HCT116 (cell line): Measurements from ENCODE around the gene YWHAQ. TPM values are rescaled to one million over a fixed set of nuclear protein-coding genes. Genes with fewer than 3 reads are reported as not detected.

Source experiments
- ATAC-seq: fragments of 200-7000 bp; cut with Tn5 transposase; 2 replicates; pipeline ENCODE4 v1.9.1; 2020; ENCODE audit warnings: mild to moderate bottlenecking, moderate library complexity
- BruUV-seq: library from RNA; stranded (reverse); fragments of 400-500 nt; replicated peaks from 2 replicates; lab custom pipeline; 2021; lab: Mats Ljungman, UMichigan
- CTCF ChIA-PET: fragments of 300-600 bp; sonication (Branson Sonifier 250); formaldehyde crosslinking; loops from one replicate; lab custom pipeline; 2021; ENCODE audit warnings: antibody characterized with exemption; lab: Charles Lee
- POLR2A ChIA-PET: fragments of 300-600, 350-600 bp; sonication (Branson Sonifier 250); formaldehyde crosslinking; loops from one replicate; lab custom pipeline; 2021; ENCODE audit warnings: antibody characterized with exemption; lab: Charles Lee
- RAD21 ChIA-PET, 2 experiments: fragments of 300-600 bp; sonication (Branson Sonifier 250); formaldehyde crosslinking; loops; one replicate each; lab custom pipeline; 2023; ENCODE audit warnings: low total read pairs in 2 of 2; ENCODE audit not compliant: uncharacterized antibody in 2 of 2, unreplicated experiment in 2 of 2, low non-redundant PET in 1 of 2; lab: Charles Lee
- DNase-seq: peaks from one replicate; pipeline ENCODE4 v3.0.0-alpha.2; 2010; ENCODE audit warnings: low read depth, low spot score
- H2AFZ ChIP-seq: fragments of 200-600 bp; shearing (Covaris generic), sonication (generic); 2 replicates; pipeline ENCODE4 v1.6.1; 2017; ENCODE audit warnings: low read depth, mixed run types, mixed read lengths, antibody characterized with exemption, low read length; ENCODE audit not compliant: poor library complexity, severe bottlenecking
- H3K27ac ChIP-seq: 2 replicates; pipeline ENCODE4 v1.5.1; 2012; ENCODE audit warnings: low read depth, low read length
- H3K27me3 ChIP-seq: fragments of 200-600 bp; sonication (generic); 2 replicates; pipeline ENCODE4 v1.6.1; 2016; ENCODE audit warnings: mixed run types, low read length, mixed read lengths; ENCODE audit not compliant: insufficient read depth
- H3K36me3 ChIP-seq, 2 experiments: fragments of 200-500 bp in 1 of 2; fragments of 200-600 bp in 1 of 2; sonication (Bioruptor generic) in 1 of 2; sonication (generic) in 1 of 2; 2 replicates each; pipeline versions ENCODE4 v1.5.1 to v1.6.1; 2014 to 2016; ENCODE audit warnings: low read length in 2 of 2, inconsistent platforms in 1 of 2, mixed read lengths in 1 of 2, mixed run types in 1 of 2; ENCODE audit not compliant: insufficient read depth in 2 of 2, control insufficient read depth in 1 of 2
- H3K4me1 ChIP-seq, 2 experiments: fragments of 200-600 bp in 1 of 2; sonication (generic) in 1 of 2; 2 replicates each; pipeline versions ENCODE4 v1.5.1 to v1.6.1; 2012 to 2017; ENCODE audit warnings: low read length in 2 of 2, inconsistent platforms in 1 of 2, mild to moderate bottlenecking in 1 of 2, mixed read lengths in 1 of 2, mixed run types in 1 of 2, moderate library complexity in 1 of 2; ENCODE audit not compliant: insufficient read depth in 2 of 2, control insufficient read depth in 1 of 2
- H3K4me2 ChIP-seq: fragments of 200-600 bp; sonication (generic); 2 replicates; pipeline ENCODE4 v1.6.1; 2017; ENCODE audit warnings: mixed run types, low read length, mixed read lengths
- H3K4me3 ChIP-seq, 2 experiments: fragments of 200-600 bp in 1 of 2; sonication (generic) in 1 of 2; replicated peaks in 1 of 2; 2 replicates each; pipeline ENCODE4 v1.5.1; 2011 to 2016; ENCODE audit warnings: low read length in 2 of 2, control low read depth in 1 of 2, low read depth in 1 of 2, mild to moderate bottlenecking in 1 of 2, mixed read lengths in 1 of 2, mixed run types in 1 of 2
- H3K79me2 ChIP-seq: fragments of 200-600 bp; sonication (generic); 2 replicates; pipeline ENCODE4 v1.6.1; 2017; ENCODE audit warnings: mild to moderate bottlenecking, mixed run types, low read length, moderate library complexity, mixed read lengths; ENCODE audit not compliant: insufficient read depth
- H3K9ac ChIP-seq: fragments of 200-600 bp; sonication (generic); 2 replicates; pipeline ENCODE4 v1.6.1; 2016; ENCODE audit warnings: low read length, mixed read lengths
- H3K9me2 ChIP-seq: fragments of 200-600 bp; sonication (generic), shearing (Covaris generic); 2 replicates; pipeline ENCODE4 v1.6.1; 2017; ENCODE audit warnings: mixed run types, mild to moderate bottlenecking, moderate library complexity; ENCODE audit not compliant: insufficient read depth
- H3K9me3 ChIP-seq, 2 experiments: fragments of 200-500 bp in 1 of 2; fragments of 200-600 bp in 1 of 2; sonication (Bioruptor generic) in 1 of 2; sonication (generic) in 1 of 2; 2 replicates each; pipeline ENCODE4 v1.6.1; 2014 to 2017; ENCODE audit warnings: low read length in 2 of 2, mixed read lengths in 2 of 2, inconsistent platforms in 1 of 2, low read depth in 1 of 2, mild to moderate bottlenecking in 1 of 2, mixed run types in 1 of 2, moderate library complexity in 1 of 2; ENCODE audit not compliant: control insufficient read depth in 1 of 2, insufficient read depth in 1 of 2
- H4K20me1 ChIP-seq: fragments of 200-600 bp; sonication (generic), shearing (Covaris generic); 2 replicates; pipeline ENCODE4 v1.6.1; 2017; ENCODE audit warnings: mixed run types, mild to moderate bottlenecking, moderate library complexity; ENCODE audit not compliant: insufficient read depth
- ATF3 ChIP-seq: IDR thresholded peaks from 2 replicates; pipeline ENCODE4 v1.6.1; 2012
- CEBPB ChIP-seq: IDR thresholded peaks from 2 replicates; pipeline ENCODE4 v1.6.1; 2012; ENCODE audit warnings: low read depth
- EGR1 ChIP-seq: IDR thresholded peaks from 2 replicates; pipeline ENCODE4 v1.6.1; 2012; ENCODE audit warnings: low read depth
- ELF1 ChIP-seq: IDR thresholded peaks from 2 replicates; pipeline ENCODE4 v1.6.1; 2012; ENCODE audit warnings: low read depth, borderline replicate concordance
- EZH2 ChIP-seq: fragments of 200-600 bp; sonication (generic); IDR thresholded peaks from 2 replicates; pipeline ENCODE4 v1.6.1; 2017; ENCODE audit warnings: antibody characterized with exemption, mixed run types
- EZH2phosphoT487 ChIP-seq: fragments of 200-600 bp; IDR thresholded peaks from 2 replicates; pipeline ENCODE4 v1.6.1; 2018; ENCODE audit warnings: antibody characterized with exemption, borderline replicate concordance
- FOSL1 ChIP-seq: IDR thresholded peaks from 2 replicates; pipeline ENCODE4 v1.6.1; 2012; ENCODE audit warnings: low read depth
- POLR2A ChIP-seq: IDR thresholded peaks from 2 replicates; pipeline ENCODE4 v1.7.0; 2011; ENCODE audit warnings: borderline replicate concordance; ENCODE audit not compliant: insufficient read depth, insufficient read length; ENCODE audit errors: extremely low read depth
- POLR2AphosphoS5 ChIP-seq: IDR thresholded peaks from 2 replicates; pipeline ENCODE4 v1.6.1; 2011; ENCODE audit warnings: mild to moderate bottlenecking, low read depth, low read length, moderate library complexity
- REST ChIP-seq: IDR thresholded peaks from 2 replicates; pipeline ENCODE4 v1.6.1; 2012; ENCODE audit warnings: low read depth
- SP1 ChIP-seq: IDR thresholded peaks from 2 replicates; pipeline ENCODE4 v1.6.1; 2012; ENCODE audit warnings: low read depth
- TCF7L2 ChIP-seq: IDR thresholded peaks from 2 replicates; pipeline ENCODE4 v1.7.0; 2011; ENCODE audit warnings: borderline replicate concordance, inconsistent platforms; ENCODE audit not compliant: insufficient read depth, insufficient read length; ENCODE audit errors: extremely low read depth
- YY1 ChIP-seq: IDR thresholded peaks from 2 replicates; pipeline ENCODE4 v1.6.1; 2011; ENCODE audit warnings: low read length, low read depth, moderate library complexity, mild to moderate bottlenecking; ENCODE audit not compliant: insufficient replicate concordance; ENCODE audit errors: extremely low read depth
- ZFX ChIP-seq: fragments of 450-650 bp; IDR thresholded peaks from 2 replicates; pipeline ENCODE4 v1.6.1; 2017
- ZNF274 ChIP-seq: fragments of 200-500 bp; sonication (Bioruptor generic); IDR thresholded peaks from 2 replicates; pipeline ENCODE4 v1.6.1; 2014; ENCODE audit warnings: mild to moderate bottlenecking, low read depth, low read length, inconsistent platforms
- intact Hi-C: fragments of 100-400 bp; cut with micrococcal nuclease; formaldehyde crosslinking; loops from 2 replicates; pipeline ENCODE4 v1.10.0; 2022
- total RNA-seq: library from RNA; stranded (reverse); gene quantifications from one replicate; pipeline ENCODE4 v1.2.1, GENCODE V29; 2021; ENCODE audit not compliant: unreplicated experiment

The YWHAQ gene
- total RNA-seq, 1 experiment from 2014 or later = 365 TPM

GRCh38 chr2:9678544-9678943, 47.7 kb upstream of the YWHAQ start:
- Histone ChIP-seq H3K9me2 (no peaks in the 10 kb centered on the region), H3K79me2 (no peaks in the 10 kb centered on the region), H3K9me3 (no peaks in the 10 kb centered on the region), H2AFZ (no peak overlapping the region), H3K4me3 (no peak overlapping the region), H3K4me2 (no peak overlapping the region), H3K9ac (no peak overlapping the region), H3K27ac (no peak overlapping the region), H3K27me3 (no peaks in the 10 kb centered on the region), H3K36me3 (no peaks in the 10 kb centered on the region), H3K4me1 (peaks cover 0 to 12% of the 10 kb centered on the region in 2 experiments; a peak in 2 of 4 replicates), H4K20me1 (no peaks in the 10 kb centered on the region)
- no peak for DNase-seq
- ChIA-PET CTCF (no interaction called here), RAD21 (no interaction called here), POLR2A (no interaction called here)
- intact Hi-C loops = no loop called here
- BruUV-seq = no TSS peak
- no peak for ATAC-seq
- no peak for TF ChIP-seq SP1
- TF ChIP-seq ELF1 = no peak
- no peak for TF ChIP-seq ZNF274
- TF ChIP-seq REST = no peak
- TF ChIP-seq TCF7L2 = no peak
- TF ChIP-seq EZH2 = no peak
- no peak for TF ChIP-seq ATF3
- no peak for TF ChIP-seq EGR1
- no peak for TF ChIP-seq FOSL1
- no peak for TF ChIP-seq POLR2AphosphoS5
- TF ChIP-seq YY1 = no peak
- no peak for TF ChIP-seq ZFX
- no peak for TF ChIP-seq EZH2phosphoT487
- TF ChIP-seq CEBPB = no peak
- no peak for TF ChIP-seq POLR2A
- TF ChIP-seq, all 23 proteins: peak for 0
